Activated B cell treated with CpG ODN at 0.5 μM for 24 hours (primary cell): ENCODE data around the gene PAXX. TPM values are rescaled to one million over a fixed set of nuclear protein-coding genes. Genes with fewer than 3 reads are reported as not detected.

Experiments
- ATAC-seq: fragments of 200-7000 bp; cut with Tn5 transposase; one replicate; pipeline ENCODE4 v1.10.0; 2021; ENCODE audit warnings: low read depth, mild to moderate bottlenecking, moderate library complexity
- CTCF ChIA-PET: fragments of 350-600 bp; sonication (Branson Sonifier 250); formaldehyde crosslinking; loops from one replicate; lab custom pipeline; 2021; ENCODE audit warnings: antibody characterized with exemption; lab: Charles Lee
- POLR2A ChIA-PET: fragments of 350-600 bp; sonication (Branson Sonifier 250); formaldehyde crosslinking; loops from one replicate; lab custom pipeline; 2021; ENCODE audit warnings: antibody characterized with exemption; lab: Charles Lee
- DNase-seq: peaks from one replicate; pipeline ENCODE4 v3.0.0; 2022
- H3K27ac Mint-ChIP-seq: one replicate; pipeline ENCODE4 v1.8.0; 2020; ENCODE audit warnings: mixed read lengths
- H3K27me3 Mint-ChIP-seq: one replicate; pipeline ENCODE4 v1.8.0; 2021; ENCODE audit warnings: mixed read lengths
- H3K36me3 Mint-ChIP-seq: one replicate; pipeline ENCODE4 v1.8.0; 2021; ENCODE audit warnings: low read depth, mixed read lengths
- H3K4me1 Mint-ChIP-seq: one replicate; pipeline ENCODE4 v1.8.0; 2021; ENCODE audit warnings: mixed read lengths
- H3K4me3 Mint-ChIP-seq: one replicate; pipeline ENCODE4 v1.8.0; 2020; ENCODE audit warnings: mild to moderate bottlenecking, mixed read lengths
- H3K9me3 Mint-ChIP-seq: one replicate; pipeline ENCODE4 v1.8.0; 2020; ENCODE audit warnings: mixed read lengths
- CTCF ChIP-seq: fragments of 200-600 bp; IDR thresholded peaks from one replicate; pipeline ENCODE4 v1.8.0; 2022; ENCODE audit warnings: antibody characterized with exemption, mild to moderate bottlenecking
- intact Hi-C: fragments of 100-400 bp; cut with micrococcal nuclease; formaldehyde crosslinking; loops from one replicate; pipeline ENCODE4 v1.15.1; 2024
- total RNA-seq: library from RNA; stranded (reverse); gene quantifications from 2 replicates; pipeline ENCODE4 v1.2.3, GENCODE V29; 2022

Gene PAXX
- total RNA-seq, 1 donor from 2014 or later = 47.8 TPM

GRCh38 chr9:136944519-136945332 is 47.5 kb upstream of the PAXX start, which contains the start of the genes C8G and FBXW5:
Gene C8G (plus strand): TSS chr9:136945243. CDS start chr9:136945321, 78 bp downstream.
Gene FBXW5 (minus strand): TSS chr9:136944738. CDS start chr9:136944083, 655 bp downstream.
- ATAC-seq (peak; percentile 90), DNase-seq (peak; percentile 97)
- TF ChIP-seq CTCF = peak; percentile 48
- H3K36me3 Mint-ChIP-seq = peaks cover 28% of the 10 kb centered on the region
- peaks cover 9% of the 10 kb centered on the region for H3K4me1 Mint-ChIP-seq
- POLR2A ChIA-PET = interaction anchor here (0.7 to 1.7 kb wide), 8 partner anchors 42 to 297 kb away, joined by 3 to 9 read pairs (median 4); partner anchors contain the start of genes EDF1, PAXX, TRAF2 and TUBB4B
- CTCF ChIA-PET = interaction anchor here (1.2 to 1.5 kb wide), 3 partner anchors 43 to 101 kb away, joined by 3 to 6 read pairs (median 6); no protein-coding TSS in a partner anchor
- H3K4me3 Mint-ChIP-seq = peak within 1 kb of the TSS; percentile 80
- peak within 1 kb of the TSS; percentile 79 for H3K27ac Mint-ChIP-seq
- intact Hi-C loops = loop anchor here (1.0 to 10.0 kb wide), 8 partner anchors 42 to 280 kb away; partner anchors contain the start of genes AJM1, CYSRT1, PAXX and PHPT1
- no peaks in the 10 kb centered on the region for H3K9me3 Mint-ChIP-seq
- no peaks in the 10 kb centered on the region for H3K27me3 Mint-ChIP-seq

DNA sequence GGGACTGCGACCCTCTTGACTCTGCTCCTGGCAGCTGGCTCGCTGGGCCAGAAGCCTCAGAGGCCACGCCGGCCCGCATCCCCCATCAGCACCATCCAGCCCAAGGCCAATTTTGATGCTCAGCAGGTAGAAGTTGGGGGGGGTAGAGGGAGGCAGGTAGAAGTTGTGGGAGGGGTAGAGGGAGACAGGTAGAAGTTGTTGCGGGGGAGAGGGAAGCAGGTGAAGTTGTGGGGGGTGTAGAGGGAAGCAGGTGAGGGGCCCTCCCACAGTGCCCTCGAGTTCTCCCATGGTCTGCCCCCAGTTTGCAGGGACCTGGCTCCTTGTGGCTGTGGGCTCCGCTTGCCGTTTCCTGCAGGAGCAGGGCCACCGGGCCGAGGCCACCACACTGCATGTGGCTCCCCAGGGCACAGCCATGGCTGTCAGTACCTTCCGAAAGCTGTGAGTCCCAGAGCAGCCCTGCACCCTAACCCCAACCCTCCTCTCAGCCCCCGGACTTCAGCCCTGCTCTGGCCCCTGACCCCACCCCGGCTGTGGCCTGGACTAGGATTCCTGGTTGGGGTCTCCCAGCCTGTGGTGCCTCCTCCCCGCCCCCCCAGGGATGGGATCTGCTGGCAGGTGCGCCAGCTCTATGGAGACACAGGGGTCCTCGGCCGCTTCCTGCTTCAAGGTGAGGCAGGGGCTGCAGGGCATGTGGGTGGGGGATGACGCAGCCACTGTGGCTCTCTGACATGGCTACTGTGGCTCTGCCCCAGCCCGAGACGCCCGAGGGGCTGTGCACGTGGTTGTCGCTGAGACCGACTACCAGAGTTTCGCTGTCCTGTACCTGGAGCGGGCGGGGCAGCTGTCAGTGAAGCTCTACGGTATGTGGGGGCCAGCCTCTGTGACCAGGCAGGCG is 46.6 kb upstream of the PAXX start:
- ChIA-PET POLR2A (interaction anchor here (0.6 to 0.7 kb wide), 3 partner anchors 31 to 296 kb away, joined by 3 to 10 read pairs (median 3); partner anchors contain the start of genes PAXX and TUBB4B), CTCF (interaction anchor here (1.2 to 1.5 kb wide), 2 partner anchors 90 to 102 kb away, joined by 3 to 6 read pairs; no protein-coding TSS in a partner anchor)
- TF ChIP-seq CTCF = no peak
- Mint-ChIP-seq H3K4me1 (peaks cover 14% of the 10 kb centered on the region), H3K36me3 (peaks cover 20% of the 10 kb centered on the region), H3K9me3 (no peaks in the 10 kb centered on the region), H3K4me3 (no peak overlapping the region), H3K27ac (no peak overlapping the region), H3K27me3 (no peaks in the 10 kb centered on the region)
- DNase-seq = no peak
- intact Hi-C loops = loop anchor here (10.0 kb wide), 1 partner anchor 279 kb away; the partner anchor contains the start of genes CYSRT1, RNF208 and RNF224
- no peak for ATAC-seq

GRCh38 chr9:136946228-136947027 is 45.8 kb upstream of the PAXX start:
- POLR2A ChIA-PET = interaction anchor here (0.6 kb wide), 2 partner anchors 30 to 46 kb away, joined by 3 to 10 read pairs; partner anchors contain the start of gene PAXX
- no peaks in the 10 kb centered on the region for H3K9me3 Mint-ChIP-seq
- peaks cover 13% of the 10 kb centered on the region for H3K36me3 Mint-ChIP-seq
- H3K27ac Mint-ChIP-seq = no peak overlapping the region
- CTCF ChIA-PET = interaction anchor here (1.7 to 2.3 kb wide), 2 partner anchors 46 to 83 kb away, joined by 4 to 15 read pairs; partner anchors contain the start of gene PAXX
- no peak for ATAC-seq
- no peaks in the 10 kb centered on the region for H3K27me3 Mint-ChIP-seq
- intact Hi-C loops = loop anchor here (10.0 kb wide), 1 partner anchor 278 kb away; the partner anchor contains the start of genes CYSRT1, RNF208 and RNF224
- H3K4me1 Mint-ChIP-seq = peaks cover 14% of the 10 kb centered on the region
- no peak for DNase-seq
- TF ChIP-seq CTCF = no peak
- no peak overlapping the region for H3K4me3 Mint-ChIP-seq
